Breast epithelium (tissue), 3 donors: ENCODE measurements around the gene GTPBP1.

Experiments used
- CTCF ChIP-seq, 3 donors: fragments of 450-650 bp; IDR thresholded peaks; one replicate each; pipeline ENCODE4 v1.5.1; 2016 to 2017; ENCODE audit warnings: antibody characterized with exemption in 3 of 3, mild to moderate bottlenecking in 3 of 3, moderate library complexity in 3 of 3
- POLR2A ChIP-seq: fragments of 450-650 bp; IDR thresholded peaks from one replicate; pipeline ENCODE4 v1.6.1; 2016; ENCODE audit warnings: antibody characterized with exemption, mild to moderate bottlenecking, moderate library complexity
- POLR2AphosphoS5 ChIP-seq, 3 donors: sonication (generic); formaldehyde crosslinking; IDR thresholded peaks; one replicate each; pipeline ENCODE4 v1.6.1; 2017; ENCODE audit warnings: antibody characterized with exemption in 3 of 3

- TF ChIP-seq CTCF (IDR thresholded peaks at IDR 0.05) (no peak), POLR2A (no peak), POLR2AphosphoS5 (IDR thresholded peaks at IDR 0.05) (no peak)
These were observed 29.9 kb upstream of the GTPBP1 start for GRCh38 chr22:38675833-38676232.
